Tongue (tissue), 2 donors: ENCODE results near the gene VDR. TPM values are rescaled to one million over a fixed set of nuclear protein-coding genes. Genes with fewer than 3 reads are reported as not detected.
A peak's percentile ranks its signal among the peaks of the same experiment; 100 is the strongest.

ENCODE experiments used
- DNase-seq: peaks from one replicate; pipeline ENCODE4 v3.0.0-alpha.2; 2015
- total RNA-seq: library from RNA; depleted of rRNA; stranded (reverse); fragments of >200 nt; gene quantifications from one replicate; pipeline ENCODE4 v1.2.3, GENCODE V29; 2014

VDR gene
- total RNA-seq, 1 donor from 2014 or later, result 1.2 TPM

GRCh38 chr12:47868552-47869031, 36.2 kb downstream of the VDR start:
- DNase-seq, result no peak

GRCh38 chr12:47868041-47868440, 36.8 kb downstream of the VDR start:
- DNase-seq, result no peak

- no peak for DNase-seq
Observed at GRCh38 chr12:47867495-47867941, 37.3 kb downstream of the VDR start.

- no peak for DNase-seq
Observed at GRCh38 chr12:47864646-47865235, 40.1 kb downstream of the VDR start.

GRCh38 chr12:47863985-47864384, 40.8 kb downstream of the VDR start:
- no peak for DNase-seq

GRCh38 chr12:47863467-47863866, 41.3 kb downstream of the VDR start:
- no peak for DNase-seq

GRCh38 chr12:47862881-47863280, 41.9 kb downstream of the VDR start:
- DNase-seq, result no peak

GRCh38 chr12:47862167-47862750, 42.5 kb downstream of the VDR start:
- DNase-seq, result no peak

GRCh38 chr12:47860873-47861272, 43.9 kb downstream of the VDR start:
- no peak for DNase-seq

- DNase-seq, result no peak
Observed at GRCh38 chr12:47860279-47860841, 44.4 kb downstream of the VDR start.

GRCh38 chr12:47858511-47859266, 46.1 kb downstream of the VDR start:
- DNase-seq, result no peak

- DNase-seq, result no peak
Observed at GRCh38 chr12:47856721-47857575, 47.8 kb downstream of the VDR start.

GRCh38 chr12:47856094-47856493, 48.7 kb downstream of the VDR start:
- DNase-seq, result no peak

- no peak for DNase-seq
Observed at GRCh38 chr12:47855502-47855901, 49.3 kb downstream of the VDR start.

GRCh38 chr12:47854531-47854930, 50.3 kb downstream of the VDR start:
- DNase-seq, result no peak

GRCh38 chr12:47852096-47852571, 52.7 kb downstream of the VDR start:
- DNase-seq, result peak; percentile 41

GRCh38 chr12:47851303-47851952, 53.4 kb downstream of the VDR start:
- no peak for DNase-seq

- DNase-seq, result no peak
Observed at GRCh38 chr12:47850153-47851084, 54.4 kb downstream of the VDR start.

- no peak for DNase-seq
Observed at GRCh38 chr12:47849261-47849660, 55.5 kb downstream of the VDR start.

GRCh38 chr12:47848853-47849252, 55.9 kb downstream of the VDR start:
- no peak for DNase-seq
